Measurements from ENCODE around the gene SERPINA1. TPM values are rescaled to one million over a fixed set of nuclear protein-coding genes. Genes with fewer than 3 reads are reported as not detected.

Gene SERPINA1
- total RNA-seq, 1 experiment from 2014 or later, result not detected

- Mint-ChIP-seq H3K36me3 (ENCODE audit: insufficient read depth in 1 of 3, low read depth in 3 of 3) (no peaks in the 10 kb centered on the region; a peak in 1 of 7 replicates), H3K4me3 (no peak overlapping the region), H3K27ac (peak overlapping the region in 1 of 3 experiments; percentile 88; a peak in 1 of 7 replicates), H3K27me3 (ENCODE audit: low read depth) (peaks cover 20% of the 10 kb centered on the region), H3K9me3 (no peaks in the 10 kb centered on the region; a peak in 1 of 5 replicates), H3K4me1 (peaks cover 63 to 64% of the 10 kb centered on the region in 2 experiments)
- Histone ChIP-seq H4K91ac (ENCODE audit: insufficient read length, low read depth, low read length) (no peak overlapping the region), H4K5ac (ENCODE audit: insufficient read length, low read depth, low read length) (no peak overlapping the region), H4K20me1 (ENCODE audit: control insufficient read depth, insufficient read depth, insufficient read length) (no peaks in the 10 kb centered on the region), H3K4me1 (ENCODE audit: insufficient read depth, low read length) (peaks cover 14% of the 10 kb centered on the region), H3K18ac (ENCODE audit: insufficient read length, low read depth, low read length) (no peak overlapping the region), H2AFZ (ENCODE audit: low read length) (no peak overlapping the region), H3K27me3 (ENCODE audit: insufficient read depth, low read length) (no peaks in the 10 kb centered on the region), H3K9ac (ENCODE audit: extremely low read depth, insufficient read length, low read length) (no peak overlapping the region), H2BK15ac (ENCODE audit: low read depth, low read length) (no peak overlapping the region), H3K4me2 (ENCODE audit: insufficient read depth, insufficient read length, low read length) (no peak overlapping the region), H2BK12ac (ENCODE audit: insufficient read length, low read depth, low read length) (no peak overlapping the region), H3K27ac (ENCODE audit: insufficient read length, low read depth, low read length) (no peak overlapping the region), H3K79me2 (ENCODE audit: insufficient read depth, low read length) (no peaks in the 10 kb centered on the region), H4K8ac (replicated peaks; ENCODE audit: insufficient read length, low read depth, low read length) (no peak overlapping the region), H3K23me2 (ENCODE audit: insufficient read length, low read depth, low read length, poor library complexity, severe bottlenecking) (no peaks in the 10 kb centered on the region), H3K14ac (ENCODE audit: insufficient read depth, low read length) (no peak overlapping the region), H2BK5ac (ENCODE audit: insufficient read length, low read length) (no peak overlapping the region), H2BK20ac (ENCODE audit: low read depth, low read length, poor library complexity, severe bottlenecking) (no peak overlapping the region), H3K56ac (ENCODE audit: insufficient read length, low read depth, low read length) (no peak overlapping the region), H2BK120ac (ENCODE audit: low read depth, low read length, poor library complexity, severe bottlenecking) (no peak overlapping the region), H3K9me3 (ENCODE audit: control insufficient read depth, low read depth, low read length) (no peaks in the 10 kb centered on the region), H3T11ph (ENCODE audit: low read length) (no peak overlapping the region), H3K79me1 (ENCODE audit: insufficient read depth, low read depth, low read length, poor library complexity, severe bottlenecking) (no peaks in the 10 kb centered on the region), H3K4ac (ENCODE audit: low read depth, low read length) (no peak overlapping the region), H3K23ac (ENCODE audit: insufficient read length, low read depth, low read length) (no peak overlapping the region), H2AK5ac (ENCODE audit: insufficient read length, low read length) (no peak overlapping the region)
- no peak for TF ChIP-seq CTCF (conservative IDR thresholded peaks at IDR 0.05)
- no peak for DNase-seq
Observed at GRCh38 chr14:94396628-94397225, 8.3 kb upstream of the SERPINA1 start.

All from H9 (cell line).